SK-N-MC (cell line): ENCODE results near the gene CFAP251.

Experiments used
- DNase-seq: peaks from one replicate; pipeline ENCODE4 v3.0.0-alpha.2; 2011; ENCODE audit warnings: low read depth, low spot score
- H3K27ac ChIP-seq: fragments of 200-600 bp; sonication (generic); 2 replicates; pipeline ENCODE4 v1.5.1; 2016; ENCODE audit warnings: mixed run types
- H3K36me3 ChIP-seq: fragments of 200-600 bp; sonication (generic); 2 replicates; pipeline ENCODE4 v1.6.1; 2017; ENCODE audit warnings: antibody characterized with exemption, low read length, mixed read lengths; ENCODE audit not compliant: insufficient read depth
- H3K4me3 ChIP-seq: fragments of 200-600 bp; sonication (generic); 2 replicates; pipeline ENCODE4 v1.5.1; 2016
- H3K9ac ChIP-seq: fragments of 200-600 bp; sonication (generic); 2 replicates; pipeline ENCODE4 v1.8.0; 2017; ENCODE audit warnings: mixed run types, mixed read lengths; ENCODE audit not compliant: insufficient read length
- H3K9me3 ChIP-seq: fragments of 200-600 bp; sonication (generic); 2 replicates; pipeline ENCODE4 v1.6.1; 2017; ENCODE audit warnings: low read depth, mild to moderate bottlenecking, antibody characterized with exemption, low read length, moderate library complexity, mixed read lengths
- EZH2 ChIP-seq: fragments of 200-600 bp; sonication (generic); IDR thresholded peaks from one replicate; pipeline ENCODE4 v1.6.1; 2017; ENCODE audit warnings: antibody characterized with exemption
- FOXP2 ChIP-seq: optimal IDR thresholded peaks from 2 replicates; pipeline ENCODE3; 2011; ENCODE audit warnings: mild to moderate bottlenecking, moderate library complexity; ENCODE audit not compliant: insufficient read depth; ENCODE audit errors: extremely low read length, control extremely low read depth
- POLR2AphosphoS5 ChIP-seq: IDR thresholded peaks from 2 replicates; pipeline ENCODE4 v1.6.1; 2012; ENCODE audit warnings: mild to moderate bottlenecking, low read depth, low read length, borderline replicate concordance

The CFAP251 gene

GRCh38 chr12:122022393-122023338 lies 104.3 kb downstream of the CFAP251 start:
- H3K27ac ChIP-seq = peak overlapping the region; percentile 27; the same call in 1 of the 2 replicates
- no peak for DNase-seq
- H3K4me3 ChIP-seq = peak overlapping the region; percentile 77
- H3K9me3 ChIP-seq = 0 out of 2 replicates have a peak, but pooled peaks cover 6% of the 10 kb centered on the region
- H3K36me3 ChIP-seq = no peaks in the 10 kb centered on the region
- TF ChIP-seq EZH2 (no peak), POLR2AphosphoS5 (no peak), FOXP2 (no peak)
- H3K9ac ChIP-seq = peak overlapping the region; percentile 94

GRCh38 chr12:122023339-122024131 lies 105.1 kb downstream of the CFAP251 start:
- H3K9ac ChIP-seq = peak overlapping the region; percentile 94
- 0 out of 2 replicates have a peak, but pooled peaks cover under 1% of the 10 kb centered on the region for H3K9me3 ChIP-seq
- H3K36me3 ChIP-seq = no peaks in the 10 kb centered on the region
- H3K4me3 ChIP-seq = peak overlapping the region; percentile 77
- no peak for TF ChIP-seq EZH2
- no peak for TF ChIP-seq FOXP2
- TF ChIP-seq POLR2AphosphoS5 = no peak
- no peak for DNase-seq
- H3K27ac ChIP-seq = peak overlapping the region; percentile 27; the same call in 1 of the 2 replicates

- H3K27ac ChIP-seq = no peak overlapping the region
Observed at GRCh38 chr12:122024132-122024785, 105.9 kb downstream of the CFAP251 start.

GRCh38 chr12:122026706-122027333 lies 108.4 kb downstream of the CFAP251 start:
- no peak for DNase-seq
- TF ChIP-seq POLR2AphosphoS5 = no peak
- TF ChIP-seq EZH2 = no peak
- no peak for TF ChIP-seq FOXP2
- no peak overlapping the region for H3K27ac ChIP-seq
- no peak overlapping the region for H3K9ac ChIP-seq
- H3K4me3 ChIP-seq = no peak overlapping the region
- no peaks in the 10 kb centered on the region for H3K36me3 ChIP-seq
- H3K9me3 ChIP-seq = no peaks in the 10 kb centered on the region

More at GRCh38 chr12:122024132-122024785, 105.9 kb downstream of the CFAP251 start:
- no peak for DNase-seq
- H3K9me3 ChIP-seq = no peaks in the 10 kb centered on the region
- no peaks in the 10 kb centered on the region for H3K36me3 ChIP-seq
- peak overlapping the region; percentile 77 for H3K4me3 ChIP-seq
- peak overlapping the region; percentile 94 for H3K9ac ChIP-seq
- TF ChIP-seq FOXP2 (no peak), POLR2AphosphoS5 (no peak), EZH2 (no peak)

- H3K27ac ChIP-seq = no peak overlapping the region
- DNase-seq = no peak
- H3K9ac ChIP-seq = no peak overlapping the region
Observed at GRCh38 chr12:122028165-122028904, 109.9 kb downstream of the CFAP251 start.

GRCh38 chr12:122028905-122029560 lies 110.6 kb downstream of the CFAP251 start:
- H3K36me3 ChIP-seq = no peaks in the 10 kb centered on the region
- no peaks in the 10 kb centered on the region for H3K9me3 ChIP-seq
- DNase-seq = no peak
- H3K9ac ChIP-seq = no peak overlapping the region
- H3K4me3 ChIP-seq = no peak overlapping the region
- TF ChIP-seq FOXP2 (no peak), POLR2AphosphoS5 (no peak), EZH2 (no peak)
- peak overlapping the region; percentile 13; the same call in 1 of the 2 replicates for H3K27ac ChIP-seq

More at GRCh38 chr12:122028165-122028904, 109.9 kb downstream of the CFAP251 start:
- TF ChIP-seq FOXP2 (no peak), EZH2 (no peak), POLR2AphosphoS5 (no peak)
- H3K9me3 ChIP-seq = no peaks in the 10 kb centered on the region
- H3K4me3 ChIP-seq = no peak overlapping the region
- no peaks in the 10 kb centered on the region for H3K36me3 ChIP-seq
